OCI-LY3 (cell line): ENCODE measurements around the gene ADARB1.

Experiments
- H2AFZ ChIP-seq: fragments of 200-600, 300-600 bp; shearing (Covaris generic); 2 replicates; pipeline ENCODE4 v1.6.0; 2014; ENCODE audit warnings: antibody characterized with exemption, low read depth, low read length
- H3K27ac ChIP-seq: fragments of 200-600, 300-600 bp; sonication (generic); 2 replicates; pipeline ENCODE4 v1.5.1; 2014; ENCODE audit warnings: mild to moderate bottlenecking, low read length, moderate library complexity, mixed read lengths
- H3K27me3 ChIP-seq: fragments of 200-600, 300-600 bp; sonication (generic); 2 replicates; pipeline ENCODE4 v1.6.1; 2014; ENCODE audit warnings: low read depth, low read length, mixed read lengths
- H3K36me3 ChIP-seq: fragments of 200-600, 300-600 bp; sonication (generic); replicated peaks from 2 replicates; pipeline ENCODE3; 2014; ENCODE audit warnings: low read depth, low read length, mixed read lengths
- H3K4me1 ChIP-seq: fragments of 300-600, 200-600 bp; sonication (generic); 2 replicates; pipeline ENCODE4 v1.6.1; 2014; ENCODE audit warnings: low read length, mixed read lengths
- H3K4me2 ChIP-seq: fragments of 200-600, 300-600 bp; sonication (generic); 2 replicates; pipeline ENCODE4 v1.6.1; 2014; ENCODE audit warnings: low read length, mixed read lengths
- H3K4me3 ChIP-seq: fragments of 300-600, 200-600 bp; sonication (generic); 2 replicates; pipeline ENCODE4 v1.5.1; 2014; ENCODE audit warnings: antibody characterized with exemption, mild to moderate bottlenecking, low read length, moderate library complexity
- H3K79me2 ChIP-seq: fragments of 300-600, 200-600 bp; shearing (Covaris generic); 2 replicates; pipeline ENCODE4 v1.6.1; 2014; ENCODE audit warnings: mild to moderate bottlenecking, low read length, mixed read lengths
- H3K9ac ChIP-seq: fragments of 300-600, 200-600 bp; shearing (Covaris generic); 2 replicates; pipeline ENCODE4 v1.6.0; 2014; ENCODE audit warnings: mild to moderate bottlenecking, low read length, moderate library complexity
- H3K9me3 ChIP-seq: fragments of 200-600, 300-600 bp; shearing (Covaris generic); 2 replicates; pipeline ENCODE4 v1.6.1; 2014; ENCODE audit warnings: low read length, mixed read lengths; ENCODE audit not compliant: insufficient read depth
- H4K20me1 ChIP-seq: fragments of 200-600, 300-600 bp; sonication (generic); 2 replicates; pipeline ENCODE4 v1.6.1; 2016; ENCODE audit warnings: low read length, mixed read lengths; ENCODE audit not compliant: insufficient read depth
- CTCF ChIP-seq: fragments of 200-600, 300-600 bp; sonication (generic); IDR thresholded peaks from 2 replicates; pipeline ENCODE4 v1.5.1; 2014; ENCODE audit warnings: antibody characterized with exemption, low read length, low read depth
- EZH2phosphoT487 ChIP-seq: fragments of 200-600 bp; shearing (Covaris generic); IDR thresholded peaks from 2 replicates; pipeline ENCODE4 v1.6.1; 2018; ENCODE audit warnings: antibody characterized with exemption, mixed run types, low read depth

The ADARB1 gene

GRCh38 chr21:45169001-45169400 lies 94.6 kb downstream of the ADARB1 start:
- H3K4me2 ChIP-seq = no peak overlapping the region
- no peaks in the 10 kb centered on the region for H4K20me1 ChIP-seq
- H3K9ac ChIP-seq = no peak overlapping the region
- H3K4me3 ChIP-seq = no peak overlapping the region
- H3K36me3 ChIP-seq = no peaks in the 10 kb centered on the region
- H2AFZ ChIP-seq = no peak overlapping the region
- no peaks in the 10 kb centered on the region for H3K4me1 ChIP-seq
- H3K27ac ChIP-seq = no peak overlapping the region
- H3K27me3 ChIP-seq = peaks cover 6% of the 10 kb centered on the region; the same call in 1 of the 2 replicates
- no peaks in the 10 kb centered on the region for H3K79me2 ChIP-seq
- no peaks in the 10 kb centered on the region for H3K9me3 ChIP-seq
- TF ChIP-seq CTCF (no peak), EZH2phosphoT487 (no peak)

GRCh38 chr21:45169682-45170081 lies 95.3 kb downstream of the ADARB1 start:
- Histone ChIP-seq H3K36me3 (no peaks in the 10 kb centered on the region), H3K27me3 (peaks cover 6% of the 10 kb centered on the region; the same call in 1 of the 2 replicates), H2AFZ (no peak overlapping the region), H3K4me1 (no peaks in the 10 kb centered on the region), H3K4me2 (no peak overlapping the region), H3K4me3 (no peak overlapping the region), H4K20me1 (no peaks in the 10 kb centered on the region), H3K9me3 (no peaks in the 10 kb centered on the region), H3K27ac (no peak overlapping the region), H3K79me2 (no peaks in the 10 kb centered on the region), H3K9ac (no peak overlapping the region)
- TF ChIP-seq CTCF (no peak), EZH2phosphoT487 (no peak)

GRCh38 chr21:45170987-45171386 lies 96.6 kb downstream of the ADARB1 start:
- no peaks in the 10 kb centered on the region for H3K4me1 ChIP-seq
- no peak overlapping the region for H3K9ac ChIP-seq
- no peaks in the 10 kb centered on the region for H3K36me3 ChIP-seq
- no peaks in the 10 kb centered on the region for H4K20me1 ChIP-seq
- no peak overlapping the region for H2AFZ ChIP-seq
- no peak overlapping the region for H3K4me2 ChIP-seq
- H3K27me3 ChIP-seq = peaks cover 6% of the 10 kb centered on the region; the same call in 1 of the 2 replicates
- H3K4me3 ChIP-seq = no peak overlapping the region
- H3K9me3 ChIP-seq = no peaks in the 10 kb centered on the region
- no peak overlapping the region for H3K27ac ChIP-seq
- no peaks in the 10 kb centered on the region for H3K79me2 ChIP-seq
- TF ChIP-seq EZH2phosphoT487 (no peak), CTCF (no peak)

- Histone ChIP-seq H3K9me3 (no peaks in the 10 kb centered on the region), H3K79me2 (no peaks in the 10 kb centered on the region), H3K36me3 (no peaks in the 10 kb centered on the region), H2AFZ (no peak overlapping the region), H3K27ac (no peak overlapping the region), H3K4me2 (no peak overlapping the region), H4K20me1 (no peaks in the 10 kb centered on the region), H3K4me1 (no peaks in the 10 kb centered on the region), H3K9ac (no peak overlapping the region), H3K4me3 (no peak overlapping the region), H3K27me3 (peaks cover 6% of the 10 kb centered on the region; the same call in 1 of the 2 replicates)
- TF ChIP-seq EZH2phosphoT487 (no peak), CTCF (no peak)
Observed at GRCh38 chr21:45172420-45172819, 98.0 kb downstream of the ADARB1 start.
